ENCODE results near the gene CLDN9. TPM values are rescaled to one million over a fixed set of nuclear protein-coding genes. Genes with fewer than 3 reads are reported as not detected.
A peak's percentile ranks its signal among the peaks of the same experiment; 100 is the strongest.

Gene CLDN9
- total RNA-seq, 2 experiments from 2014 or later: not detected

- peaks cover 14% of the 10 kb centered on the region for H3K36me3 Mint-ChIP-seq (ENCODE audit: low read depth)
- CTCF ChIA-PET: interaction anchor here (1.4 to 10.5 kb wide), 4 partner anchors 5 to 43 kb away, joined by 3 to 135 read pairs (median 110); partner anchors contain the start of genes CLDN6, HCFC1R1, THOC6 and TNFRSF12A
- no peak overlapping the region for H3K4me3 Mint-ChIP-seq
- ATAC-seq (no peak), DNase-seq (no peak)
- H3K4me1 Mint-ChIP-seq (ENCODE audit: low read depth): peaks cover 53% of the 10 kb centered on the region
- TF ChIP-seq CTCF (IDR thresholded peaks at IDR 0.05): no peak
- POLR2A ChIA-PET: interaction anchor here (0.6 kb wide), 1 partner anchor 163 kb away, joined by 3 read pairs; no protein-coding TSS in a partner anchor
- H3K9me3 Mint-ChIP-seq: no peaks in the 10 kb centered on the region
- H3K27me3 Mint-ChIP-seq: peaks cover 20% of the 10 kb centered on the region
- intact Hi-C loops (cut with micrococcal nuclease): no loop called here
- no peak overlapping the region for H3K27ac Mint-ChIP-seq
Measured at GRCh38 chr16:3026003-3026378, 13.3 kb downstream of the CLDN9 start.

- ATAC-seq (no peak), DNase-seq (no peak)
- H3K36me3 Mint-ChIP-seq (ENCODE audit: low read depth): peaks cover 14% of the 10 kb centered on the region
- no peak for TF ChIP-seq CTCF (IDR thresholded peaks at IDR 0.05)
- intact Hi-C loops (cut with micrococcal nuclease): no loop called here
- no peaks in the 10 kb centered on the region for H3K9me3 Mint-ChIP-seq
- ChIA-PET CTCF (interaction anchor here (0.8 to 10.2 kb wide), 19 partner anchors 6 to 142 kb away, joined by 4 to 135 read pairs (median 8); partner anchors contain the start of genes CLDN6, HCFC1R1, THOC6 and TNFRSF12A), POLR2A (interaction anchor here (0.6 to 1.8 kb wide), 6 partner anchors 11 to 162 kb away, joined by 3 to 6 read pairs (median 4); partner anchors contain the start of genes KREMEN2 and PAQR4)
- no peak overlapping the region for H3K4me3 Mint-ChIP-seq
- peaks cover 45% of the 10 kb centered on the region for H3K4me1 Mint-ChIP-seq (ENCODE audit: low read depth)
- peaks cover 24% of the 10 kb centered on the region for H3K27me3 Mint-ChIP-seq
- H3K27ac Mint-ChIP-seq: no peak overlapping the region
Measured at GRCh38 chr16:3026609-3027488, 14.1 kb downstream of the CLDN9 start.

GRCh38 chr16:3027489-3027795, 14.7 kb downstream of the CLDN9 start:
- Mint-ChIP-seq H3K4me1 (ENCODE audit: low read depth) (peaks cover 40% of the 10 kb centered on the region), H3K4me3 (no peak overlapping the region), H3K36me3 (ENCODE audit: low read depth) (peaks cover 14% of the 10 kb centered on the region), H3K9me3 (no peaks in the 10 kb centered on the region), H3K27ac (no peak overlapping the region), H3K27me3 (peaks cover 26% of the 10 kb centered on the region)
- CTCF ChIA-PET: interaction anchor here (0.8 to 10.2 kb wide), 29 partner anchors 6 to 143 kb away, joined by 3 to 135 read pairs (median 8); partner anchors contain the start of genes CLDN6, HCFC1R1, THOC6 and TNFRSF12A
- POLR2A ChIA-PET: interaction anchor here (0.8 to 1.8 kb wide), 7 partner anchors 11 to 102 kb away, joined by 3 to 6 read pairs (median 4); partner anchors contain the start of genes KREMEN2 and PAQR4
- DNase-seq: no peak
- no peak for ATAC-seq
- no peak for TF ChIP-seq CTCF (IDR thresholded peaks at IDR 0.05)
- intact Hi-C loops (cut with micrococcal nuclease): no loop called here

- Mint-ChIP-seq H3K4me1 (ENCODE audit: low read depth) (peaks cover 35% of the 10 kb centered on the region), H3K9me3 (no peaks in the 10 kb centered on the region), H3K27me3 (peaks cover 33% of the 10 kb centered on the region), H3K4me3 (peak overlapping the region; percentile 32), H3K27ac (no peak overlapping the region), H3K36me3 (ENCODE audit: low read depth) (peaks cover 14% of the 10 kb centered on the region)
- TF ChIP-seq CTCF (IDR thresholded peaks at IDR 0.05): peak; percentile 91
- POLR2A ChIA-PET: interaction anchor here (0.7 to 1.8 kb wide), 8 partner anchors 10 to 101 kb away, joined by 3 to 6 read pairs (median 4); partner anchors contain the start of genes KREMEN2 and PAQR4
- DNase-seq (peak; percentile 91), ATAC-seq (peak; percentile 44)
- CTCF ChIA-PET: interaction anchor here (0.6 to 10.2 kb wide), 43 partner anchors 7 to 794 kb away, joined by 3 to 135 read pairs (median 5); partner anchors contain the start of genes CLDN6, HCFC1R1, PKMYT1 and THOC6
- intact Hi-C loops (cut with micrococcal nuclease): no loop called here
Measured at GRCh38 chr16:3027983-3028715, 15.4 kb downstream of the CLDN9 start.
